ENCODE measurements around the gene LRRFIP1. TPM values are rescaled to one million over a fixed set of nuclear protein-coding genes. Genes with fewer than 3 reads are reported as not detected.

LRRFIP1 gene
- total and polyA plus RNA-seq, 2 donors (not counting 1 experiment from before 2014, with no cell fraction given), result 42.0 to 139 TPM

- ChIA-PET POLR2A (no interaction called here), CTCF (interaction anchor here (0.7 to 4.0 kb wide), 6 partner anchors 62 to 638 kb away, joined by 3 to 46 read pairs (median 4); no protein-coding TSS in a partner anchor)
- TF ChIP-seq CTCF (IDR thresholded peaks at IDR 0.05) (no peak), EZH2 (IDR thresholded peaks at IDR 0.05; ENCODE audit: borderline replicate concordance, insufficient read depth, low read depth, low read length, poor library complexity, severe bottlenecking) (no peak)
- H3K27ac Mint-ChIP-seq, result no peak overlapping the region
- H3K9me3 Mint-ChIP-seq (ENCODE audit: insufficient read depth), result no peaks in the 10 kb centered on the region
- Histone ChIP-seq H3K27me3 (replicated peaks in 1 of 4; ENCODE audit: control extremely low read depth in 1 of 4, control insufficient read depth in 3 of 4, insufficient read depth in 4 of 4, low read length in 3 of 4) (peaks cover 0 to 14% (median 7%) of the 10 kb centered on the region in 4 experiments), H2AFZ (ENCODE audit: insufficient read depth, low read depth, low read length, poor library complexity, severe bottlenecking) (no peak overlapping the region), H3K9ac (ENCODE audit: low read length) (no peak overlapping the region), H3K79me2 (ENCODE audit: control insufficient read depth, insufficient read depth, low read length) (no peaks in the 10 kb centered on the region), H3K36me3 (replicated peaks in 1 of 2; ENCODE audit: control extremely low read depth in 1 of 2, control insufficient read depth in 1 of 2, extremely low read depth in 1 of 2, insufficient read depth in 2 of 2, low read length in 1 of 2) (no peaks in the 10 kb centered on the region), H3K4me1 (ENCODE audit: control insufficient read depth in 2 of 2, insufficient read depth in 2 of 2, low read length in 2 of 2) (peaks cover 10 to 13% of the 10 kb centered on the region in 2 donors), H3K4me3 (ENCODE audit: control extremely low read depth in 1 of 5, extremely low read depth in 1 of 5, insufficient read depth in 1 of 5, low read depth in 2 of 5, low read length in 4 of 5) (no peak overlapping the region), H3K9me3 (ENCODE audit: control extremely low read depth in 1 of 3, control insufficient read depth in 2 of 3, insufficient read depth in 1 of 3, low read length in 2 of 3) (no peaks in the 10 kb centered on the region), H3K4me2 (replicated peaks; ENCODE audit: low read depth, low read length, poor library complexity, severe bottlenecking) (no peak overlapping the region), H4K20me1 (ENCODE audit: control insufficient read depth, insufficient read depth, low read length, poor library complexity, severe bottlenecking) (no peaks in the 10 kb centered on the region), H3K27ac (ENCODE audit: low read length in 2 of 2) (no peak overlapping the region)
- peaks cover 14% of the 10 kb centered on the region for H3K4me1 Mint-ChIP-seq
- peak overlapping the region; percentile 88 for H3K4me3 Mint-ChIP-seq
- no peak for DNase-seq
- WGBS (ENCODE audit: insufficient coverage), result 92% methylated on average over 9 of the region's 10 CpGs
- intact Hi-C loops (cut with micrococcal nuclease), result loop anchor here (5.0 kb wide), 1 partner anchor 67 kb away; no protein-coding TSS in a partner anchor
- H3K27me3 Mint-ChIP-seq, result peaks cover 22% of the 10 kb centered on the region
- no peak for ATAC-seq (ENCODE audit: low read depth)
Measured at GRCh38 chr2:237625216-237625705, 2.1 kb upstream of the LRRFIP1 start.

DNA sequence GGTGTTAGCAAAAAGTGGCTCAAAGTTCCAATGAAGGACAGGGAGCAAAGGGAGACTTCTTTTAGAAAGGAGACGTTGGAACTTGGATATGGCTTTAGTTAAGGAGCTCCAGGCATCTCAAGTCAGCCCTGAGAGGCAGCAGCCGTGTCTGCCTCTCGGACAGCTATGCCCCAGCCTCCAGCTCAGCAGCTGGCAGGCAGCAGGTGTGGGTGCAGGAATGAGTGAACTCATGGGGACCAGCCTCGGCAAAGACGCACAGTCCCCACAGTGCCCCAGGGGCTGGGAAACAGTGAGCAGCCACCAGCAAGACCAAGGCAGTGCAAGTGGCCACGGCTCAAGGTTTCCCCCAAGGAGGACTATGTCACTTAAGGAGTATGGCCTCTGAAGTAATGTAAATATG, 1.6 kb upstream of the LRRFIP1 start:
- Histone ChIP-seq H3K9me3 (ENCODE audit: control extremely low read depth in 1 of 3, control insufficient read depth in 2 of 3, insufficient read depth in 1 of 3, low read length in 2 of 3) (no peaks in the 10 kb centered on the region), H3K27me3 (replicated peaks in 1 of 4; ENCODE audit: control extremely low read depth in 1 of 4, control insufficient read depth in 3 of 4, insufficient read depth in 4 of 4, low read length in 3 of 4) (peaks cover 0 to 14% (median 7%) of the 10 kb centered on the region in 4 experiments), H3K27ac (ENCODE audit: low read length in 2 of 2) (no peak overlapping the region), H3K4me2 (replicated peaks; ENCODE audit: low read depth, low read length, poor library complexity, severe bottlenecking) (no peak overlapping the region), H3K9ac (ENCODE audit: low read length) (no peak overlapping the region), H4K20me1 (ENCODE audit: control insufficient read depth, insufficient read depth, low read length, poor library complexity, severe bottlenecking) (no peaks in the 10 kb centered on the region), H3K79me2 (ENCODE audit: control insufficient read depth, insufficient read depth, low read length) (no peaks in the 10 kb centered on the region), H3K4me3 (ENCODE audit: control extremely low read depth in 1 of 5, extremely low read depth in 1 of 5, insufficient read depth in 1 of 5, low read depth in 2 of 5, low read length in 4 of 5) (no peak overlapping the region), H2AFZ (ENCODE audit: insufficient read depth, low read depth, low read length, poor library complexity, severe bottlenecking) (no peak overlapping the region), H3K4me1 (ENCODE audit: control insufficient read depth in 2 of 2, insufficient read depth in 2 of 2, low read length in 2 of 2) (peaks cover 10 to 13% of the 10 kb centered on the region in 2 donors), H3K36me3 (replicated peaks in 1 of 2; ENCODE audit: control extremely low read depth in 1 of 2, control insufficient read depth in 1 of 2, extremely low read depth in 1 of 2, insufficient read depth in 2 of 2, low read length in 1 of 2) (no peaks in the 10 kb centered on the region)
- intact Hi-C loops (cut with micrococcal nuclease), result loop anchor here (5.0 kb wide), 1 partner anchor 67 kb away; no protein-coding TSS in a partner anchor
- ChIA-PET CTCF (interaction anchor here (1.2 to 4.0 kb wide), 3 partner anchors 62 to 121 kb away, joined by 3 to 46 read pairs (median 8); no protein-coding TSS in a partner anchor), POLR2A (no interaction called here)
- whole genome bisulfite sequencing (ENCODE audit: insufficient coverage), result 60% methylated on average over 5 of the region's 6 CpGs
- ATAC-seq (ENCODE audit: low read depth) (no peak), DNase-seq (no peak)
- H3K4me1 Mint-ChIP-seq, result peaks cover 16% of the 10 kb centered on the region
- peaks cover 21% of the 10 kb centered on the region for H3K27me3 Mint-ChIP-seq
- H3K4me3 Mint-ChIP-seq, result peak overlapping the region; percentile 88
- no peaks in the 10 kb centered on the region for H3K9me3 Mint-ChIP-seq (ENCODE audit: insufficient read depth)
- H3K27ac Mint-ChIP-seq, result no peak overlapping the region
- TF ChIP-seq CTCF (IDR thresholded peaks at IDR 0.05) (no peak), EZH2 (IDR thresholded peaks at IDR 0.05; ENCODE audit: borderline replicate concordance, insufficient read depth, low read depth, low read length, poor library complexity, severe bottlenecking) (no peak)
